GM21529 (cell line): ENCODE results near the gene MYMX.
"Not testable (repeated sequence)": the region's sequence is repeated elsewhere in the genome, so short reads cannot be mapped to it uniquely, and the experiment has no call there.

Experiments used
- ATAC-seq: cut with Tn5 transposase; IDR thresholded peaks from one replicate; pipeline ENCODE4 v1.9.1; 2021; ENCODE audit not compliant: unreplicated experiment

MYMX gene

DNA sequence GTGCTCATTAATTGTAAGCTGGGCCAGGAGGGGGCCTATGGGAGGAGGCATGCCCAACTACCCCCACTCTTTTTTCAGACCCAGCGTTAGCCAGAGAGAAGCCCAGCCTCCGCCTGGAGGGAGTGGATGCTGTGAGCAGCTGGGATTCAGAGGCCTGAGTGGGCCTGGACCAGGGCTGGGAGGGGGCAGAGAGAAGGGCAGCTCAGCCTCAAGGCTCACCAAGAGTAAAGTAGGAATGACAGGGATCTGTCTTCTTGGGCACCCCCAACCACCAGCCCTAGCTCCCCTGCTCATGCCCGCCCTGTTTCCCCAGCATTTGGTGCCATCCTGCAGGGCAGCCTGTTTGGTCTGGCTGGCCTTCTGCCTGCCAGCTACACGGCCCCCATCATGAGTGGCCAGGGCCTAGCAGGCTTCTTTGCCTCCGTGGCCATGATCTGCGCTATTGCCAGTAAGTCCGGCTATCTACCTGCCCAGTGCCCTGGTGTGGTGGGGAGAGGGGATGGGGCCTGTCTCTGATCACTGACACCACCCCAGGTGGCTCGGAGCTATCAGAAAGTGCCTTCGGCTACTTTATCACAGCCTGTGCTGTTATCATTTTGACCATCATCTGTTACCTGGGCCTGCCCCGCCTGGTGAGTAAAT lies 13.4 kb downstream of the MYMX start:
- ATAC-seq: no peak

DNA sequence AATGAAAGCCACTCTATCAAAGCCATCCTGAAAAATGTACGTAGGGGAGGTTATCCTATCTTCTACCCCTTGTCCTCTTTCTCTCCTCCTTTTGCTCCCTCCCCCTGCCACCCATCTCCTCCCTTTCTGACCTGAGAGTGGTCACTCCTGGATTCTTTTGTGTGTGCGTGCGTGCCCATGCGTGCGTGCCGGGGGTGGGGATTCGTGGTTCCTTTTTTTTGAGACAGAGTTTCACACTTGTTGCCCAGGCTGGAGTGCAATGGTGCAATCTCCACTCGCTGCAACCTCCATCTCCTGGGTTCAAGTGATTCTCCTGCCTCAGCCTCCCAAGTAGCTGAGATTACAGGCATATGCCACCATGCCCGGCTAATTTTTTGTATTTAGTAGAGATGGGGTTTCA lies 14.7 kb downstream of the MYMX start:
- not testable (repeated sequence) for ATAC-seq

DNA sequence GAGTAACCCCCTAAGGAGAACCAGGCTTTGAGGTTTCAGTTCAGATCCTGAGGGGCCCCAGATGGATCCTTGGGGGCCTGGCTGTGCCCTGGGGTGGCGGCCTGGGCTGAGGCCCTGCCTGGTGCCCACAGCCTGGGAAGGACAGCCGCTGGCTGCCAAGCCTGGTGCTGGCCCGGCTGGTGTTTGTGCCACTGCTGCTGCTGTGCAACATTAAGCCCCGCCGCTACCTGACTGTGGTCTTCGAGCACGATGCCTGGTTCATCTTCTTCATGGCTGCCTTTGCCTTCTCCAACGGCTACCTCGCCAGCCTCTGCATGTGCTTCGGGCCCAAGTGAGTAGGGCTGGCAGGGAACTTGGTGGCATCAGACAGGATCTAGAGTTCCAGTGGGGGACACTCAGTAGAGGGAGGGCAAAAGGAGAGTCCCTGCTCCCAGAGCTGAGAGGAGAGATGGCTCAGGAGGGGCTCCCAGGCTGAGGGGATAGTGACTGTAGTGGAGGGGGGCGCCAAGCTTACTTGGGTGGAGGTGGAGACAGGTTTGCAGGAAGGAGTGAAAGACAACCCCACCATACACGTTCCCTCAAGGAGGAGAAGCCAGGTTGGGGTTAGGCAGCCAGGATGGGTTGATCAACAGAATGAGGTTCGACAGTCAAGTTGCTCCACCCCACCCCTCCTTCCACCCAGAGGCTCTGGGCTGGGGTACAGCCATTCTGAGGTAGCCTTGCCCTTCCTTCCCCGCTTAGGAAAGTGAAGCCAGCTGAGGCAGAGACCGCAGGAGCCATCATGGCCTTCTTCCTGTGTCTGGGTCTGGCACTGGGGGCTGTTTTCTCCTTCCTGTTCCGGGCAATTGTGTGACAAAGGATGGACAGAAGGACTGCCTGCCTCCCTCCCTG lies 16.2 kb downstream of the MYMX start:
- ATAC-seq: no peak

DNA sequence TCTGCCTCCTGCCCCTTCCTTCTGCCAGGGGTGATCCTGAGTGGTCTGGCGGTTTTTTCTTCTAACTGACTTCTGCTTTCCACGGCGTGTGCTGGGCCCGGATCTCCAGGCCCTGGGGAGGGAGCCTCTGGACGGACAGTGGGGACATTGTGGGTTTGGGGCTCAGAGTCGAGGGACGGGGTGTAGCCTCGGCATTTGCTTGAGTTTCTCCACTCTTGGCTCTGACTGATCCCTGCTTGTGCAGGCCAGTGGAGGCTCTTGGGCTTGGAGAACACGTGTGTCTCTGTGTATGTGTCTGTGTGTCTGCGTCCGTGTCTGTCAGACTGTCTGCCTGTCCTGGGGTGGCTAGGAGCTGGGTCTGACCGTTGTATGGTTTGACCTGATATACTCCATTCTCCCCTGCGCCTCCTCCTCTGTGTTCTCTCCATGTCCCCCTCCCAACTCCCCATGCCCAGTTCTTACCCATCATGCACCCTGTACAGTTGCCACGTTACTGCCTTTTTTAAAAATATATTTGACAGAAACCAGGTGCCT lies 16.9 kb downstream of the MYMX start:
- ATAC-seq: no peak

DNA sequence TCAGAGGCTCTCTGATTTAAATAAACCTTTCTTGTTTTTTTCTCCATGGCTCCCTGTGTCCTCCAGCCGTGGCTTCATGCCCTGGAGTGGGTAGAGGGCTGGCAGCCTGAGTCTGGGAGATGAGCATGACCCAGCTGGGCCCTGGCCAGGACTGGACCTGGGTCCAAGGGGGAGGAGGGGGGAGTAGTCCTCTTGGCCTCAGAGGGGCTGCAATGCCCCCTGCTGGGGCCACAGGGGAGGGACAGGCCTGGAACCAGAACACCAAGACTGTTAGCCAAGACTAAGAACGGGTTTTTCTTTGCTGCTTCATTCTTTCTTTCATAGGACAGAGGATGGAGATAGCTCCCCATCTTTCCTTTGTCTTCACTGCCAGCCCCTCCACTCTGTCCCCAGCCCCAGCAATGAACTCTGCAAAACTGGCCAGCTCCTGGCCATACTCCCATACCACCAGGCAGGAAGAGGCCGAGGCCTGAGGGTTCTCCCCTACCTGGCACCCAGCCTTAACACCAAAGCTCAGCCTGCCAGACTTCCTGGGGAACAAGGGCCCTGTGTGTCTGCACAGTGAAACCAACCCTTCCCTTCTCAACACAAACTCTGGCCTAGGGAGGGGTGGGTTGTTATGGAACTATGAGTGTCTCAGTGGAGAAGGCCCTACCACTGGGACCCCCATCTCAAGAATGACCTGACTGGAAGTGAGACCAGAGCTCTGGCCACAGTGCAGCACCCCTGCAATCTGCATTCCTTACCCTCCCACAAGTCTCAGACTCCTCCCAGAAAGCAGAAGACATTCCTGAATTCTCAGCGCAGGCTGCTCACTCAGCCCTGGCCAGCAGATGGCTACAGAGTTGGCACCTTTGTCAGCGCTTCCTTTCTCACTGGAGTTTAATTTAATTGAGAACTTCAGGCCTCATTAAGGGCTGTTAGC lies 17.6 kb downstream of the MYMX start:
- ATAC-seq: no peak

DNA sequence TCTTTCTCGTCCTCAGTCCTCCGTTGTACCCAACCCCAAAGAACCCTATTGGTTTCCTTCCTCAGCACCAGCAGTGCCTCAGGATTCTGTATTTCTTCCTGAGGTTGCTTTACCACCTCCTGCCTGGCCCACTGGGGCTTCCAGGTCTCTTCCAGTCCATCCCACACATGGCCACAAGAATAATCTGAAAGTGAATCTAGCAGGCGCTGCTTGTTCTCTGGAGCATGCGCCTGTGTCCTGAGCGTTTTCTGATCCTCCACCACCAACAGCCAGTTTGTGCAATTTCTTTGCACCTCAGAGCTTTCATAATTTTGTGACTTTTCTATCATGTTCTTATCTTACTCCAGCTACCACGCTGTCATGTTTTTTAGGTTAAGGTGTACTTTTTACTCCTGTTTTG lies 18.5 kb downstream of the MYMX start:
- no peak for ATAC-seq

DNA sequence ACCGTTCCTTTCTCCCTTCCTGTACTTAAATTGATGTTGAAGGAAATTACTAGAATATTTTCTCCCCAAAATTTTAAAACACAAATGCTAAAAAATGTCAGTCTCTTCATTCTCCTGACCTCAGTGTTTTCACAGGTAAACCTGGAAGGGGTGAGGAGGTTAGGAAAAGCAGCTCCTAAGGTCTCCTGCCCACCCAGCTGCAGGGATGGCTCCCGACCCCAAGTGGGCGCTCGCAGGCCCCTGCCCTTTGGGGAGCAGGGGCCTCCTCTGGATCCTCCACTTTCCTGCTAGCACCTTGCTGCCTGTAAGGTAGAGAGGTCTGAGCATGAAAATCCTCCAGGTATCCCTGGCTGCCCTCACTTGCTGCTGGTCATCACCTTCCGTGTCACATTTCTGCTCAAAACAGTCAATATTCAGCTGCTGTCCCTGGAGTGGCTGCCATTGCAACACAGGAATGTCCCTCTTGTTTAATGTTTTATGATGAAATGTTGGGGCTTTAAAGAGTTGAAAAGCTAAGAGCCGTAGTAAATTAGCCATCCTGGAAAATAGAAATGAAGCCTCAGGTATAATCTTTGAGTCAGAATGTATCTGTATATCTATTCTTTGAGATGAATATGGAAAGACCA lies 19.3 kb downstream of the MYMX start:
- no peak for ATAC-seq

DNA sequence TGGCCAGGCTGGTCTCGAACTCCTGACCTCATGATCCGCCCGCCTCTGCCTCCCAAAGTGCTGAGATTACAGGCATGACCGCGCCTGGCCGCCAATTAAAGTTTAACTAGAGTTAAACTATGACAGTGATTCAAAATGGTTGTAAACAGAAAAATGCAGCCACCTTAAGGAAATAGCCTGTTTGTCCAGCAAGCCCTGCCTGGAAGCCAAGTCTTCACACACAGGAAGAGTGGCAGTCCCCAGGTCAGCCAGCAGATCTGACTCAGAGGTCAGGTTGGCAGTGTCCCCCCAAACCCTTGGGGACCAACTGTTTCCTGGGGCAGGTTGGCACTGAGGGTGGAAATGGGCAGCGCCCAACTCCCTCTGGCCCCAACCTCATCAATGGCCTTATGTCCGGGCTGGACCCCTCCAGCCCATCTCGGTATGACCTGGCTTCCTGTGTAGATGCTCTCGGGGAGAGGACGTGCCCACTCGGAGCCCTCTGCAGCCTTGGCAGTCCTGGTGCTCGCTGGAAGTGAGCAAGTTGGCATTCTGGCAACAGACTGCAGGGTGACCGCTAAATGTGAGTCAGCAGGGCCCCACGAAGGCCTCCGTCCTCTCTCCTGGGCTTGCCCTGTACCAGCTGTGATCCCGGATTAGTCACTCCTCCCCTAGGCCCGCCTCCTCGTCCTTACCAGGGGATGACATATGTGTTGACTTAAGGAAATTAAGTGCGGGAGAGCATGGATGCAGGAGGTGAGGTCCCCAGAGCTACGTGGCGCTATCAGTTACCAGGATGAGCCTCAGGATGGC lies 20.5 kb downstream of the MYMX start:
- peak; percentile 70 for ATAC-seq

DNA sequence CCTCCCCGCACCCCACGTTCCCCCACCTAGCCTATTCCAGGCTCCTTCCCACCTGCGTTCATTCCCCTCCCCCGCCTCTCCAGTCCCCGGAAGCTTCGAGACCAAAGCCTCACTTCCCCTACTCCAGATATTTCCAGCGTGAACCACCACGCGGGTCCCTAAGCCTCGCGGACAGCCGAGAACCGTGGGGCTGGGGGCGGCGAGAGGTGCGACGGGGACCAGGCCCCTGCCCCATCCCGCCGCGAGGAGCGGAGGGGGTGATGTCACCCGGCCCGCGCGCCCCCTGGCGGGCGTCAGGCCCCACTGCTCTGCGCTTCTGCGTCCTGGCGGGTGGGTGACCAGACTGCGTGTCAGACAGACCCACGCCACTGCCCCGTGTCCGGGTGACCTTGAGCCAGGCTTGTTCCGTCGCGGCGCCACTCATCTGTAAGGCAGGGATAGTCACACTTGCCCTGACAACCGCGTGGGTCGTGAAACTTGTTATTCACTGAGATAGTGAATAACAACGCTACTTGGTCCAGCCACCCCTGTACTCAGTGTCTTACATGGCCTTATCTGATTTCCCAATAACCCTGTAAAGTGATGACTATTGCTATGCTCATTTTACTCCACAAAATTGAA lies 21.2 kb downstream of the MYMX start:
- peak; percentile 86 for ATAC-seq

DNA sequence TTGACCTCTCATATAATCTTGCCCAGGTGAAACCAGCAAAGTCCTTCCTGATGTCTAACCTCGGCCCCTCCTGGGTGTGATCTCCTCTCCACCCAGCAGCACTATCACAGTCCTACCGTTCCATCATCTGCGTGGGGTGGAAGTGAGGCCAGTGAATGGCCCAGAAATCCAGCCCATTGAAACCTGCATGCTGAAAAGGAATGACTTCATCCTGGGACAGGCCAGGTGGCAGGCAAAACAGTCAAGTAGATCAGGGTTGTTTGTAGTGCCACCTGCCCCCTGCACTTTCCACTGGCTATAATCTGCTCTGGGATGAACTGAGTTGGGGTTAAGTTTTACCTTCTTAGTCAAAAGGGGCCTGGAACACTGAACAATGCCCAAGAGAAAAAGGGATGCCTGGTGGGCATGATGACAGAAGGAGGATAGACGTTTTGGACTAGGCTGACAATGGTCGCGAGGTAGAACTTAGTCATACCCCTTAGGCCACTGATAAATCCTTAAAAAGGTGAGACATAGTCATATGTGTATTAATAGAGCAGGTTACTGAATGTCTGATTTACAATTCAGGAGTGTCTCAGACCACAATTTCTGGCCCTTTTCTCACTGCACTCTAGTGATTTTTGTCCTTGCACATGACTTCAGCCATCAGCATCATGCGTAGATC lies 22.1 kb downstream of the MYMX start:
- no peak for ATAC-seq

DNA sequence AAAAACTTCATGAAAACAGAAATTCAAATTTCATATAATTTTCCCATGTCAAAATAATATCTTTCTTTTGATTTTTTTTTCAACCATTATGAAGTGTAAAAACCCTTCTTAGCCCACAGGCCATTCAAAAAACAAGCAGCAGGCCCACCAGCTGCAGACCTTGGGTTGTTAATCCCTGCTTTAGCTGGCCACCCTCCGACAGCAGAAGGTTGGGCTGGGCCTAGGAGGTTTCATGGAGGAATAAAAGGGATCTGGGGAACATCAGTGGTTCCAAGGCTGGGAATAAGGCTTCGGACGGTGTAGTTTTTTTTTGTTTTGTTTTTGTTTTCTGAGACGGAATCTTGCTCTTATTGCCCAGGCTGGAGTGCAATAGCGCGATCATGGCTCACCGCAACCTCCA lies 26.6 kb downstream of the MYMX start:
- no peak for ATAC-seq

DNA sequence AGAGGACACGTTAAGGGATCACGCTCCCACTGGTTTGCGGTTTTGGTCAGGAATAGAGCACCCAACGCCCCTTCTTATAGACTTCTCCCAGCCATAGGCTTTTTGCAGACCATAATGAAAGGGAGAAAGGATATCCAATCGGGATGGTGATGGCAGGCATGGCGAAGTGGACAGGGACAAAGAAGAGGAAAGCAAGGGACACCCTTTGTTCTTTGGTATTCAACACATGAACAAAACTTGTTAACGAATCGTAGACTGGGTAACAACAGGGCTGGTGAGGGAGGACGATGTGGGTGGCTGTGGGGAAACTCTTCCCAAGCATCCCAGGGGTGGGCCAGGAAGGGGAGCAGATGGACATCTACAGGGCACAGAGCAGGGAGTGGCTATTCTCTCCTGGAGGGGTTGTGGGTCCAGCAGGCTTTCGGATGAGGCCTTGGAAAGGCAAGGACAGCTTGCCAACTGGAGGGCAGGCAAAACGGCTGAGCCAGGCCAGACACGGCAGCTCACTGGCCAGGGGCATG lies 28.7 kb downstream of the MYMX start:
- no peak for ATAC-seq

DNA sequence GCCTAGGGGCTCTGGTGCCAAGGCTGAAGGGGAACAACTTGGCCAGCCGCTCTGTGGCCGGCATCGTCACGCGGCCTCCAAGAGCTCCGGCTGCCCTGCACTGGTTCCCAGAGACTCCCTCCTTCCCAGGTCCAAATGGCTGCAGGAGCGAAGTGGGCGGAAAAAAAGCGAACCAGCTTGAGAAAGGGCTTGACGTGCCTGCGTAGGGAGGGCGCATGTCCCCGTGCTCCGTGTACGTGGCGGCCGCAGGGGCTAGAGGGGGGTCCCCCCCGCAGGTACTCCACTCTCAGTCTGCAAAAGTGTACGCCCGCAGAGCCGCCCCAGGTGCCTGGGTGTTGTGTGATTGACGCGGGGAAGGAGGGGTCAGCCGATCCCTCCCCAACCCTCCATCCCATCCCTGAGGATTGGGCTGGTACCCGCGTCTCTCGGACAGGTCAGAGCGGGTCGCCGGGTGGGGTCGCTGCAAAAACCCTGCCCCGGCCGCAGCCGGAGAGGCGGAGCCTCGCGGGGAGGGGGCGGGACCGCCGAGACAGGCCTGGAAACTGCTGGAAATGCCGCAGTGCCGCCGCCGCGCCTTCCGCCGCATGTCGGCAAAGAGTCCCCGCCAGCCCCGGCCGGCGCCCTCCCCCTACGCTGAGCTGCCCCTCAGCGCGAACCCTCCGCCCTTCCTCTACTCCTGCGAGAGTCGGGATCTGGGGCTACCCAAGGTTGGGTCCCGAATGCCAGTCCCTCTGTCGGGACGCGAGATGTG lies 29.4 kb downstream of the MYMX start:
- peak; percentile 57 for ATAC-seq

DNA sequence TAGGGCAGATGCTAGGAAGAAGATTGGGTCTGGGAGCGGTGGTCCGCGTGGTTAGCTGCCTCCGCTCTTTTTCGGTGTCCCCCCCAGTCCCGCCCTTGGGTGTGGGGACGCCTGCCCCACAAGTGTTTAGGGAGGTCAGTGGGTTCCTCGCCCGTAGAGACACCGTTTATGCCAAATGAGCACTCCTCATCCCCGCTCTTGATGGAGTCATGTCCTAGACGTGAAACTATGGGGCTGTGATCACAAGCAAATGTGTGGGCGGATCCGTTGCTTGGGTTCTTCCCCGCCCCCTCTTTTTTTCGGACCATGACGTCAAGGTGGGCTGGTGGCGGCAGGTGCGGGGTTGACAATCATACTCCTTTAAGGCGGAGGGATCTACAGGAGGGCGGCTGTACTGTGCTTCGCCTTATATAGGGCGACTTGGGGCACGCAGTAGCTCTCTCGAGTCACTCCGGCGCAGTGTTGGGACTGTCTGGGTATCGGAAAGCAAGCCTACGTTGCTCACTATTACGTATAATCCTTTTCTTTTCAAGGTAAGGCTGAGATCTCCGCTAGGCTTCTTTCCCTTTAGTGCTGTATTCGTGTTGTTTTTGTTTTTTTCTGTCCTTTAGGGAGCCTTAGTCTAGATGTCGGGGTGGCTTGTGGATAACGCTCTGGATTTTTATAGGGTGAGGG lies 30.1 kb downstream of the MYMX start, which contains the start of gene HSP90AB1:
TSS of gene HSP90AB1 (plus strand) at position 439 of the 675 bp plus-strand sequence. CDS start 1,529 bp downstream, outside the sequence.
- ATAC-seq: peak; percentile 54

DNA sequence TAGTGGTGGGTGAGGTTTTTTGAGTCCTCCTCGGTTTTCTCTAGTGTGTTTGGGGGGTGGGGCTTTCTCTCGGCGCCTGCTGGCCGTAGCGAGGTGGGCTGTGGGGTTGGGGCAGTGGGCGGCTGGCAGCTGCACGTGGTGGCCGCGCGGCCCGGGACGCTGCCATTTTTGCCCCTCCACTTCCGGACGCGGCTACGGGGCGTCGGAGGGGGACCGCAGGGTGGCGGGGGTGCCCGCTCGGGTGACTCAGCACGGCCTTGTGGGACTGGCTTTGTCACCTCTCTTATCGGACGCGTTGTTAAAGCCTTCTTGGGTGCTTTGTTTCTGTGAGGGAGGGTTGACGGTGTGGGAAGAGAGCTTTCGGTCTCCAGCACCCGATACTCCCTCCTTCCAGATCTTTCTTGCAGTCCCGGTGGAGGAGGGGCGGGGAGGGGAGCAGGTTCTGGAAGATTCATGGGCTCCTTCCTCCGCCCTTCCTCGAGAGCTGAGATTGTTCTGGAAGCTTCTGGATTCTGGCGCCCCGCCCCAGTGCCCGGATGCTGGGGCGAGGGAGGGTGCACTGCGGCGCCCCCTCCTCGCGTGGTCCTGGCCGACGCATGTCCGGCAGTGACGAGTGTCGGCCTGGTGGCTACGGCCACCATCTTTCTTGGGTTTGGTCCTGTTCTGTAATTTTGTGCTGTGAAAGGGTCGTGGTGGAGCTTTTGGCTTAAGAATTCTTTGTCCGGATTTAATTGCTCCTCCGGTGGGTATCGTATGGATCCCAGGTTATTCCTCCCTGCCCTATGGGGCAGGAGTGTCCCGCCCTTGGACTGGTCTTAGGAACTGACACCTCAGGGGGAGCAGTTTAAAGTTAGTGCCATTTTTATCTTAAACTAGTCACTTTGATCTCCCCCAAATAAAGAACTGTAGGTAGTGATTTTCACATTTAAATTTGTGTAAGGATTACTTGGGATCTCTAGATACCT lies 30.9 kb downstream of the MYMX start:
- ATAC-seq: peak; percentile 22

DNA sequence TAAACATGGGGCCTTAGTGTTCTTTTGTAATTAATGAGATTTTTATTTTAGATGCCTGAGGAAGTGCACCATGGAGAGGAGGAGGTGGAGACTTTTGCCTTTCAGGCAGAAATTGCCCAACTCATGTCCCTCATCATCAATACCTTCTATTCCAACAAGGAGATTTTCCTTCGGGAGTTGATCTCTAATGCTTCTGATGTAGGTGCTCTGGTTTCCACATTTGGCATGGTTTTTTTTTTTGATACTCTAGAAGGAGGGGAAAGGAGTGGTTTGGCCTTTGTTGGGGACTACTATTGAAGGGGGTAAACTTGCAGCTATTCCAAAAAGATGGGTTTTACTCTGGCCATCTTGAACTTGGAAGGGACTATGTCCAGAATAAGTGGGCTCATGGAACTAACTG lies 31.9 kb downstream of the MYMX start:
- no peak for ATAC-seq
